ENCODE measurements around the gene FEM1A. TPM values are rescaled to one million over a fixed set of nuclear protein-coding genes. Genes with fewer than 3 reads are reported as not detected.

FEM1A gene
- total and polyA plus RNA-seq, 4 donors, result 0.25 to 15.1 (median 7.4) TPM

- DNase-seq (ENCODE audit: low spot score), result no peak
- H3K36me3 ChIP-seq (ENCODE audit: control insufficient read depth in 4 of 4, insufficient read depth in 3 of 4, low read depth in 1 of 4, low read length in 3 of 4), result peaks cover 0 to 3% (median 1%) of the 10 kb centered on the region in 4 donors
- no peaks in the 10 kb centered on the region for H3K27me3 ChIP-seq (ENCODE audit: control insufficient read depth in 4 of 4, insufficient read depth in 4 of 4, low read length in 3 of 4)
- WGBS, result 82% methylated on average over 6 of the region's 6 CpGs
- TF ChIP-seq FOXA2 (IDR thresholded peaks at IDR 0.05) (no peak), ATF3 (IDR thresholded peaks at IDR 0.05) (no peak), TAF1 (conservative IDR thresholded peaks at IDR 0.05) (no peak), NR2F2 (IDR thresholded peaks at IDR 0.05) (no peak), EGR1 (IDR thresholded peaks at IDR 0.05; ENCODE audit: low read depth in 2 of 2) (no peak), RAD21 (IDR thresholded peaks at IDR 0.05) (no peak), RXRA (IDR thresholded peaks at IDR 0.05) (no peak), CTCF (IDR thresholded peaks at IDR 0.05; ENCODE audit: low read depth, low read length, missing input control) (no peak), HNF4G (IDR thresholded peaks at IDR 0.05) (no peak), YY1 (IDR thresholded peaks at IDR 0.05) (no peak), ZBTB33 (IDR thresholded peaks at IDR 0.05) (no peak), SP1 (IDR thresholded peaks at IDR 0.05) (no peak), MAX (IDR thresholded peaks at IDR 0.05) (no peak), HNF4A (conservative IDR thresholded peaks at IDR 0.05) (no peak), GABPA (IDR thresholded peaks at IDR 0.05 in 1 of 2, conservative IDR thresholded peaks at IDR 0.05 in 1 of 2) (no peak), REST (IDR thresholded peaks at IDR 0.05) (no peak), FOXA1 (IDR thresholded peaks at IDR 0.05) (no peak)
- no peaks in the 10 kb centered on the region for H3K9me3 ChIP-seq (ENCODE audit: control insufficient read depth in 4 of 4, low read length in 3 of 4)
- H3K4me1 ChIP-seq (ENCODE audit: control insufficient read depth in 4 of 4, insufficient read depth in 4 of 4, low read length in 3 of 4), result peaks cover 6 to 11% (median 9%) of the 10 kb centered on the region in 4 donors
- H3K27ac ChIP-seq (ENCODE audit: low read depth in 1 of 2, low read length in 2 of 2), result no peak overlapping the region
- no peak overlapping the region for H3K4me3 ChIP-seq (ENCODE audit: low read depth in 1 of 3, low read length in 3 of 3)
- no peak overlapping the region for H3K9ac ChIP-seq (ENCODE audit: low read depth in 1 of 2, low read length in 2 of 2)
These were observed 32.0 kb downstream of the FEM1A start for GRCh38 chr19:4823577-4823976.
